CD14-positive monocyte (primary cell): ENCODE measurements around the gene RAD54L. TPM values are rescaled to one million over a fixed set of nuclear protein-coding genes. Genes with fewer than 3 reads are reported as not detected.
A peak's percentile ranks its signal among the peaks of the same experiment; 100 is the strongest.

ENCODE experiments used
- DNase-seq, 3 donors: peaks; one replicate each; pipeline ENCODE4 v3.0.0-alpha.2; 2011 to 2022
- H2AFZ ChIP-seq: 2 replicates; pipeline ENCODE4 v1.6.0; 2012; ENCODE audit warnings: mild to moderate bottlenecking, low read depth, low read length, inconsistent platforms; ENCODE audit not compliant: insufficient read depth, poor library complexity, severe bottlenecking
- H3K27ac ChIP-seq, 2 donors: 1 replicate in 1 of 2; 2 replicates in 1 of 2; pipeline ENCODE4 v1.5.1; 2012 to 2013; ENCODE audit warnings: low read length in 2 of 2, control low read depth in 1 of 2, inconsistent platforms in 1 of 2, low read depth in 1 of 2, mild to moderate bottlenecking in 1 of 2
- H3K27me3 ChIP-seq, 2 donors: one replicate each; pipeline versions ENCODE4 v1.6.0 to v1.6.1; 2011 to 2013; ENCODE audit warnings: low read length in 2 of 2; ENCODE audit not compliant: control insufficient read depth in 2 of 2, insufficient read depth in 2 of 2
- H3K36me3 ChIP-seq, 2 donors: replicated peaks in 1 of 2; 1 replicate in 1 of 2; 2 replicates in 1 of 2; pipeline versions ENCODE4 v1.5.1 to v1.6.1; 2012 to 2013; ENCODE audit warnings: low read length in 2 of 2, control low read depth in 1 of 2, inconsistent platforms in 1 of 2, mild to moderate bottlenecking in 1 of 2; ENCODE audit not compliant: insufficient read depth in 2 of 2, control insufficient read depth in 1 of 2
- H3K4me1 ChIP-seq, 2 donors: 1 replicate in 1 of 2; 2 replicates in 1 of 2; pipeline versions ENCODE4 v1.5.1 to v1.6.1; 2012 to 2013; ENCODE audit warnings: low read length in 2 of 2, control low read depth in 1 of 2, inconsistent platforms in 1 of 2, mild to moderate bottlenecking in 1 of 2, moderate library complexity in 1 of 2; ENCODE audit not compliant: insufficient read depth in 2 of 2, control insufficient read depth in 1 of 2
- H3K4me2 ChIP-seq: replicated peaks from 2 replicates; pipeline ENCODE3; 2012; ENCODE audit warnings: low read length, moderate library complexity, mild to moderate bottlenecking; ENCODE audit not compliant: poor library complexity, severe bottlenecking; ENCODE audit errors: extremely low read depth
- H3K4me3 ChIP-seq, 3 experiments: fragments of 200-600 bp in 1 of 3; sonication (generic) in 1 of 3; replicated peaks in 1 of 3; 1 replicate in 2 of 3; 2 replicates in 1 of 3; pipeline ENCODE4 v1.5.1; 2011 to 2013; ENCODE audit warnings: low read length in 3 of 3, mild to moderate bottlenecking in 3 of 3, control low read depth in 2 of 3, low read depth in 2 of 3, inconsistent platforms in 1 of 3, moderate library complexity in 1 of 3
- H3K79me2 ChIP-seq: 2 replicates; pipeline ENCODE4 v1.6.0; 2012; ENCODE audit warnings: mild to moderate bottlenecking, control low read depth, inconsistent platforms, low read length, moderate library complexity; ENCODE audit not compliant: insufficient read depth
- H3K9ac ChIP-seq: 2 replicates; pipeline ENCODE4 v1.6.0; 2017; ENCODE audit warnings: low read length, mild to moderate bottlenecking; ENCODE audit not compliant: insufficient read depth, poor library complexity, severe bottlenecking
- H3K9me3 ChIP-seq, 2 donors: replicated peaks in 1 of 2; 1 replicate in 1 of 2; 2 replicates in 1 of 2; pipeline versions ENCODE4 v1.5.1 to v1.6.1; 2012 to 2013; ENCODE audit warnings: low read length in 2 of 2, control low read depth in 1 of 2; ENCODE audit not compliant: control insufficient read depth in 1 of 2, insufficient read depth in 1 of 2
- H4K20me1 ChIP-seq: 2 replicates; pipeline ENCODE4 v1.6.0; 2012; ENCODE audit warnings: mild to moderate bottlenecking, low read length, control low read depth, moderate library complexity; ENCODE audit not compliant: insufficient read depth
- H3K27ac Mint-ChIP-seq, 7 donors: one replicate each; pipeline ENCODE4 v1.8.0; 2020; ENCODE audit warnings: mild to moderate bottlenecking in 7 of 7, mixed read lengths in 7 of 7, moderate library complexity in 6 of 7, inconsistent platforms in 2 of 7
- H3K27me3 Mint-ChIP-seq, 3 donors: one replicate each; pipeline ENCODE4 v1.8.0; 2021 to 2022; ENCODE audit warnings: low read depth in 3 of 3, mild to moderate bottlenecking in 3 of 3, mixed read lengths in 3 of 3, moderate library complexity in 3 of 3, inconsistent platforms in 1 of 3
- H3K36me3 Mint-ChIP-seq, 2 donors: one replicate each; pipeline ENCODE4 v1.8.0; 2020; ENCODE audit warnings: mixed read lengths in 2 of 2, inconsistent platforms in 1 of 2, mild to moderate bottlenecking in 1 of 2
- H3K4me1 Mint-ChIP-seq: one replicate; pipeline ENCODE4 v1.8.0; 2020; ENCODE audit warnings: mild to moderate bottlenecking, mixed read lengths
- H3K4me3 Mint-ChIP-seq, 2 donors: one replicate each; pipeline ENCODE4 v1.8.0; 2020; ENCODE audit warnings: mild to moderate bottlenecking in 2 of 2, mixed read lengths in 2 of 2, moderate library complexity in 1 of 2
- H3K9me3 Mint-ChIP-seq, 7 donors: one replicate each; pipeline ENCODE4 v1.8.0; 2020 to 2022; ENCODE audit warnings: mixed read lengths in 7 of 7, mild to moderate bottlenecking in 6 of 7, moderate library complexity in 6 of 7, inconsistent platforms in 2 of 7
- WGBS: methylation state at CpG from one replicate; pipeline ENCODE4 v1.1.5; 2013; ENCODE audit warnings: missing lambda C conversion rate; ENCODE audit not compliant: insufficient coverage; 5-methylcytosine and 5-hydroxymethylcytosine counted together
- intact Hi-C, 2 donors: fragments of 100-400 bp; cut with micrococcal nuclease; formaldehyde crosslinking; loops; one replicate each; pipeline versions ENCODE4 v1.15.0 to v1.15.1; 2023
- polyA plus RNA-seq, 3 donors: library from polyadenylated mRNA; depleted of rRNA in 1 of 3; unstranded in 2 of 3; stranded (reverse) in 1 of 3; fragments of 300-500 nt in 2 of 3; fragments of >200 nt in 1 of 3; fragmentation: Illumina TruSeq in 2 of 3; gene quantifications; 1 replicate in 2 of 3; 2 replicates in 1 of 3; pipeline ENCODE4 v1.2.3, GENCODE V29; 2012 to 2021
- TF ChIP-seq, protein P1 (sequence below): fragments of 200-600 bp; IDR thresholded peaks from one replicate; pipeline ENCODE4 v1.8.0; 2022; ENCODE audit warnings: antibody characterized with exemption, mild to moderate bottlenecking

RAD54L gene
- polyA plus RNA-seq, 3 donors = 0.13 TPM; not detected in 2

DNA sequence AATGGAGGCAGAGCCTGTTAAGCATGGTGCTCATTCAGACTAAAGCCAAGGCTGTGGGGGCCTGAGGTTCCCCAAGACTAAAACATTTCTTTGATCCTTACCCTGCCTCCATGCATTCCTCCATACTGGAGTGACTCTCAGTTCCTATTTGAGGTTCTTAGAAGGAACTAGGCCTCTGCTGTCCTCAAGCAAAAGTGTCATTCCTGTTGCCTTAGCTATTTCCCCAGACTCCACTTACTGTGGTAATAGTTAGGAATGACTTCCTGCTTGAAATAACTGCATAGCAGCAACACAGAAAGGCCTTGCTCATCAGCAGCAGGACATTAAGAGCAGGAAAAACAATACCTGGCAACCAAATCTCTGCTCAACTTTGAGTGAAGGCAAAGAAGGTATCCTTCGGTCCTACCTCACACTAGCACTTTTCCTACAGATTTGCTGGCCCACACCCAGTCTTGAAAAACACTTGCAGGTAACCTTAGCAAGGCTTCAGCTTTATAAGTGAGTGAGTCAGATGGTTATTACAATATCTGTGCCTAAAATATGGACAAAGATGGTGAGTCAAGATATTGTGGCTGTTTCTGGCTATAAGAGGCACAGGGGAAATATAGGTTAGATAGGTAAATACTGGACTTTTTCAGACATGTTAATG lies 41.0 kb downstream of the RAD54L start:
- no peak for DNase-seq
- WGBS = no CpG with 5 or more reads among the region's 1 CpG
- Histone ChIP-seq H3K27me3 (no peaks in the 10 kb centered on the region), H3K36me3 (peaks cover 37 to 69% of the 10 kb centered on the region in 2 donors), H3K4me2 (no peak overlapping the region), H3K4me1 (peaks cover 0 to 4% of the 10 kb centered on the region in 2 donors), H3K4me3 (no peak overlapping the region), H4K20me1 (no peaks in the 10 kb centered on the region), H3K79me2 (no peaks in the 10 kb centered on the region), H2AFZ (no peak overlapping the region), H3K9me3 (no peaks in the 10 kb centered on the region), H3K9ac (no peak overlapping the region), H3K27ac (peak overlapping the region in 1 of 2 donors; percentile 12)
- no peak overlapping the region for H3K4me3 Mint-ChIP-seq
- H3K27me3 Mint-ChIP-seq = no peaks in the 10 kb centered on the region
- intact Hi-C loops = no loop called here
- TF ChIP-seq, protein P1, sequence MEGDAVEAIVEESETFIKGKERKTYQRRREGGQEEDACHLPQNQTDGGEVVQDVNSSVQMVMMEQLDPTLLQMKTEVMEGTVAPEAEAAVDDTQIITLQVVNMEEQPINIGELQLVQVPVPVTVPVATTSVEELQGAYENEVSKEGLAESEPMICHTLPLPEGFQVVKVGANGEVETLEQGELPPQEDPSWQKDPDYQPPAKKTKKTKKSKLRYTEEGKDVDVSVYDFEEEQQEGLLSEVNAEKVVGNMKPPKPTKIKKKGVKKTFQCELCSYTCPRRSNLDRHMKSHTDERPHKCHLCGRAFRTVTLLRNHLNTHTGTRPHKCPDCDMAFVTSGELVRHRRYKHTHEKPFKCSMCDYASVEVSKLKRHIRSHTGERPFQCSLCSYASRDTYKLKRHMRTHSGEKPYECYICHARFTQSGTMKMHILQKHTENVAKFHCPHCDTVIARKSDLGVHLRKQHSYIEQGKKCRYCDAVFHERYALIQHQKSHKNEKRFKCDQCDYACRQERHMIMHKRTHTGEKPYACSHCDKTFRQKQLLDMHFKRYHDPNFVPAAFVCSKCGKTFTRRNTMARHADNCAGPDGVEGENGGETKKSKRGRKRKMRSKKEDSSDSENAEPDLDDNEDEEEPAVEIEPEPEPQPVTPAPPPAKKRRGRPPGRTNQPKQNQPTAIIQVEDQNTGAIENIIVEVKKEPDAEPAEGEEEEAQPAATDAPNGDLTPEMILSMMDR = no peak
- H3K36me3 Mint-ChIP-seq = peaks cover 51 to 66% of the 10 kb centered on the region in 2 donors
- H3K4me1 Mint-ChIP-seq = peaks cover 7% of the 10 kb centered on the region
- H3K27ac Mint-ChIP-seq = peak overlapping the region in 4 of 7 donors; percentile 28 to 78 (median 72)
- no peaks in the 10 kb centered on the region for H3K9me3 Mint-ChIP-seq

DNA sequence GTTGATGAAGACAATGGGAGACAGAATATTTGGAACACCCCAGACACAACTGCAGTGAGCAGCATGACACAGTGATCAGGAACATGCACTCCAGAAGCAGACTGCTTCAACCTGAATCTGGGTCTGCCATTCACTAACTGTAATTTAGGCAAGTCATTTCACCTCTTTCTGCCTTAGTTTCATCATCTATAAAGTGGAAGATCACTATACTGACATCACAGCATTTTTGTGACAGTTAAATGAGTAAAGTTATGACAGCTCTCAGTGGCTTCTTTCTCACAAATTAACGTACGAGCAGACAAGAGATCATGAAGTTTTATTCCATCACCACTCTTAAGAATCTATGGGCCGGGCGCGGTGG lies 41.6 kb downstream of the RAD54L start:
- no peak overlapping the region for H3K4me3 ChIP-seq
- H3K9ac ChIP-seq = no peak overlapping the region
- no peak for DNase-seq
- Mint-ChIP-seq H3K27ac (peak overlapping the region in 1 of 7 donors; percentile 75), H3K4me3 (no peak overlapping the region), H3K36me3 (peaks cover 50 to 64% of the 10 kb centered on the region in 2 donors), H3K27me3 (no peaks in the 10 kb centered on the region), H3K4me1 (peaks cover 7% of the 10 kb centered on the region), H3K9me3 (no peaks in the 10 kb centered on the region)
- H3K27me3 ChIP-seq = no peaks in the 10 kb centered on the region
- TF ChIP-seq, protein P1 = no peak
- H4K20me1 ChIP-seq = no peaks in the 10 kb centered on the region
- no peaks in the 10 kb centered on the region for H3K79me2 ChIP-seq
- no peak overlapping the region for H3K4me2 ChIP-seq
- H3K36me3 ChIP-seq = peaks cover 34 to 70% of the 10 kb centered on the region in 2 donors
- no peak overlapping the region for H2AFZ ChIP-seq
- H3K4me1 ChIP-seq = peaks cover 0 to 4% of the 10 kb centered on the region in 2 donors
- intact Hi-C loops = no loop called here
- WGBS = 100% methylated on average over 3 of the region's 5 CpGs
- no peaks in the 10 kb centered on the region for H3K9me3 ChIP-seq
- peak overlapping the region in 1 of 2 donors; percentile 12 for H3K27ac ChIP-seq
